ENCODE data around the gene RFTN1.

Gene RFTN1

GRCh38 chr3:16308727-16309126, 204.8 kb downstream of the RFTN1 start:
- Histone ChIP-seq H3K4me1 (no peaks in the 10 kb centered on the region), H3K36me3 (no peaks in the 10 kb centered on the region), H3K4me3 (ENCODE audit: low read depth, low read length) (no peak overlapping the region), H3K9me3 (no peaks in the 10 kb centered on the region), H3K27me3 (no peaks in the 10 kb centered on the region)
- no peak for DNase-seq
- TF ChIP-seq CTCF (IDR thresholded peaks at IDR 0.05; ENCODE audit: low read depth, low read length): no peak

GRCh38 chr3:16307832-16308531, 205.5 kb downstream of the RFTN1 start:
- Histone ChIP-seq H3K4me1 (no peaks in the 10 kb centered on the region), H3K27me3 (no peaks in the 10 kb centered on the region), H3K36me3 (no peaks in the 10 kb centered on the region), H3K4me3 (ENCODE audit: low read depth, low read length) (no peak overlapping the region), H3K9me3 (no peaks in the 10 kb centered on the region)
- no peak for TF ChIP-seq CTCF (IDR thresholded peaks at IDR 0.05; ENCODE audit: low read depth, low read length)
- no peak for DNase-seq

GRCh38 chr3:16305111-16305541, 208.4 kb downstream of the RFTN1 start:
- Histone ChIP-seq H3K4me1 (no peaks in the 10 kb centered on the region), H3K27me3 (no peaks in the 10 kb centered on the region), H3K9me3 (no peaks in the 10 kb centered on the region), H3K4me3 (ENCODE audit: low read depth, low read length) (no peak overlapping the region), H3K36me3 (no peaks in the 10 kb centered on the region)
- TF ChIP-seq CTCF (IDR thresholded peaks at IDR 0.05; ENCODE audit: low read depth, low read length): no peak
- no peak for DNase-seq

GRCh38 chr3:16304061-16305010, 209.2 kb downstream of the RFTN1 start:
- no peaks in the 10 kb centered on the region for H3K4me1 ChIP-seq
- no peak for TF ChIP-seq CTCF (IDR thresholded peaks at IDR 0.05; ENCODE audit: low read depth, low read length)
- H3K27me3 ChIP-seq: no peaks in the 10 kb centered on the region
- no peak overlapping the region for H3K4me3 ChIP-seq (ENCODE audit: low read depth, low read length)
- no peak for DNase-seq
- H3K9me3 ChIP-seq: no peaks in the 10 kb centered on the region
- H3K36me3 ChIP-seq: no peaks in the 10 kb centered on the region

- no peaks in the 10 kb centered on the region for H3K4me1 ChIP-seq
- no peaks in the 10 kb centered on the region for H3K9me3 ChIP-seq
- H3K36me3 ChIP-seq: no peaks in the 10 kb centered on the region
- no peak for DNase-seq
- no peak for TF ChIP-seq CTCF (IDR thresholded peaks at IDR 0.05; ENCODE audit: low read depth, low read length)
- no peak overlapping the region for H3K4me3 ChIP-seq (ENCODE audit: low read depth, low read length)
- no peaks in the 10 kb centered on the region for H3K27me3 ChIP-seq
Measured at GRCh38 chr3:16303037-16303575, 210.4 kb downstream of the RFTN1 start.
